IMR-90 (cell line): ENCODE results near the gene OR5AS1. TPM values are rescaled to one million over a fixed set of nuclear protein-coding genes. Genes with fewer than 3 reads are reported as not detected.

Experiments
- ATAC-seq: fragments of 200-7000 bp; cut with Tn5 transposase; 2 replicates; pipeline ENCODE4 v1.9.1; 2020; ENCODE audit warnings: low read depth, mild to moderate bottlenecking, moderate library complexity
- BruUV-seq: library from RNA; stranded (reverse); fragments of 400-500 nt; replicated peaks from 2 replicates; lab custom pipeline; 2021; lab: Mats Ljungman, UMichigan
- CTCF ChIA-PET: fragments of 300-600 bp; formaldehyde crosslinking; extraction: SDS; loops from one replicate; lab custom pipeline; 2021; ENCODE audit warnings: antibody characterized with exemption; lab: Yijun Ruan, JAX
- POLR2A ChIA-PET: fragments of 300-600 bp; sonication (Branson Sonifier 250); formaldehyde crosslinking; loops from one replicate; lab custom pipeline; 2022; ENCODE audit warnings: antibody characterized with exemption; ENCODE audit not compliant: unreplicated experiment; lab: Charles Lee
- DNase-seq: peaks from one replicate; pipeline ENCODE4 v3.0.0; 2013
- H2AFZ ChIP-seq: replicated peaks from 2 replicates; pipeline ENCODE3; 2013; ENCODE audit warnings: low read length, mild to moderate bottlenecking; ENCODE audit not compliant: poor library complexity
- H2AK5ac ChIP-seq: 2 replicates; pipeline ENCODE4 v1.6.1; 2013; ENCODE audit warnings: low read depth, low read length, inconsistent platforms
- H2AK9ac ChIP-seq: replicated peaks from 2 replicates; pipeline ENCODE3; 2013; ENCODE audit warnings: mild to moderate bottlenecking, low read depth, low read length, moderate library complexity; ENCODE audit not compliant: poor library complexity
- H2BK120ac ChIP-seq: 2 replicates; pipeline ENCODE4 v1.6.1; 2013; ENCODE audit warnings: low read depth, low read length, inconsistent platforms
- H2BK15ac ChIP-seq: 3 replicates; pipeline ENCODE4 v1.6.1; 2013; ENCODE audit warnings: low read depth, low read length, inconsistent platforms
- H2BK20ac ChIP-seq: 2 replicates; pipeline ENCODE4 v1.6.1; 2013; ENCODE audit warnings: low read depth, mild to moderate bottlenecking, inconsistent platforms, low read length, moderate library complexity
- H2BK5ac ChIP-seq: 2 replicates; pipeline ENCODE4 v1.6.1; 2013; ENCODE audit warnings: mild to moderate bottlenecking, low read depth, low read length, inconsistent platforms; ENCODE audit not compliant: poor library complexity, severe bottlenecking
- H3K14ac ChIP-seq: replicated peaks from 2 replicates; pipeline ENCODE4 v1.6.1; 2013; ENCODE audit warnings: low read depth, low read length, inconsistent platforms
- H3K18ac ChIP-seq: 2 replicates; pipeline ENCODE4 v1.6.1; 2013; ENCODE audit warnings: low read depth, low read length, control low read depth
- H3K23ac ChIP-seq: 2 replicates; pipeline ENCODE4 v1.6.1; 2013; ENCODE audit warnings: low read depth, low read length, inconsistent platforms
- H3K27ac ChIP-seq: 2 replicates; pipeline ENCODE4 v1.5.1; 2013; ENCODE audit warnings: mild to moderate bottlenecking, control low read depth, low read length; ENCODE audit not compliant: insufficient read depth
- H3K27me3 ChIP-seq: 2 replicates; pipeline ENCODE4 v1.6.1; 2013; ENCODE audit warnings: low read length; ENCODE audit not compliant: control insufficient read depth, insufficient read depth
- H3K36me3 ChIP-seq: 2 replicates; pipeline ENCODE4 v1.6.1; 2013; ENCODE audit warnings: low read length, mixed read lengths; ENCODE audit not compliant: control insufficient read depth, insufficient read depth
- H3K4ac ChIP-seq: 2 replicates; pipeline ENCODE4 v1.6.1; 2013; ENCODE audit warnings: low read depth, low read length, inconsistent platforms
- H3K4me1 ChIP-seq: 2 replicates; pipeline ENCODE4 v1.6.1; 2013; ENCODE audit warnings: low read length, mixed read lengths; ENCODE audit not compliant: control insufficient read depth, insufficient read depth
- H3K4me2 ChIP-seq: 2 replicates; pipeline ENCODE4 v1.6.1; 2013; ENCODE audit warnings: low read depth, mild to moderate bottlenecking, control low read depth, low read length, moderate library complexity
- H3K4me3 ChIP-seq: 2 replicates; pipeline ENCODE4 v1.5.1; 2013; ENCODE audit warnings: low read depth, mild to moderate bottlenecking, control low read depth, low read length, moderate library complexity; ENCODE audit not compliant: insufficient read depth
- H3K56ac ChIP-seq: 2 replicates; pipeline ENCODE4 v1.6.1; 2013; ENCODE audit warnings: low read length, inconsistent platforms; ENCODE audit not compliant: insufficient read depth; ENCODE audit errors: extremely low read depth
- H3K79me1 ChIP-seq, 2 experiments: 2 replicates each; pipeline ENCODE4 v1.6.1; 2013; ENCODE audit warnings: low read length in 2 of 2, inconsistent platforms in 1 of 2, low read depth in 1 of 2
- H3K9ac ChIP-seq: 2 replicates; pipeline ENCODE4 v1.6.1; 2013; ENCODE audit warnings: low read depth, low read length, control low read depth
- H3K9me1 ChIP-seq: 2 replicates; pipeline ENCODE4 v1.6.1; 2013; ENCODE audit warnings: low read length, inconsistent platforms; ENCODE audit not compliant: insufficient read depth
- H3K9me3 ChIP-seq: 2 replicates; pipeline ENCODE4 v1.6.1; 2013; ENCODE audit warnings: low read length; ENCODE audit not compliant: control insufficient read depth, insufficient read depth
- H4K20me1 ChIP-seq: 2 replicates; pipeline ENCODE4 v1.6.1; 2013; ENCODE audit warnings: low read length, inconsistent platforms; ENCODE audit not compliant: insufficient read depth
- H4K5ac ChIP-seq: 2 replicates; pipeline ENCODE4 v1.6.1; 2013; ENCODE audit warnings: mild to moderate bottlenecking, low read depth, low read length, control low read depth
- H4K8ac ChIP-seq, 2 experiments: 2 replicates each; pipeline ENCODE4 v1.6.1; 2013; ENCODE audit warnings: low read depth in 2 of 2, low read length in 2 of 2, control low read depth in 1 of 2, inconsistent platforms in 1 of 2
- H4K91ac ChIP-seq: 2 replicates; pipeline ENCODE4 v1.6.1; 2013; ENCODE audit warnings: low read depth, low read length, inconsistent platforms; ENCODE audit not compliant: insufficient read depth
- BHLHE40 ChIP-seq: fragments of 150-350 bp; IDR thresholded peaks from 2 replicates; pipeline ENCODE4 v1.6.1; 2016; ENCODE audit warnings: mild to moderate bottlenecking, low read depth, low read length
- CEBPB ChIP-seq: IDR thresholded peaks from 2 replicates; pipeline ENCODE4 v1.6.1; 2012; ENCODE audit warnings: low read depth, low read length, improper control_type of control experiment
- CHD1 ChIP-seq: IDR thresholded peaks from 2 replicates; pipeline ENCODE4 v1.6.1; 2012; ENCODE audit warnings: low read depth, low read length, improper control_type of control experiment
- CTCF ChIP-seq: conservative IDR thresholded peaks from 2 replicates; pipeline ENCODE4 v1.5.1; 2012; ENCODE audit warnings: mild to moderate bottlenecking, low read depth, low read length, improper control_type of control experiment
- ELK1 ChIP-seq: fragments of 150-350 bp; IDR thresholded peaks from 2 replicates; pipeline ENCODE4 v1.6.1; 2016; ENCODE audit warnings: low read depth, mild to moderate bottlenecking, low read length, moderate library complexity, borderline replicate concordance
- FOS ChIP-seq: fragments of 150-350 bp; IDR thresholded peaks from 2 replicates; pipeline ENCODE4 v1.6.1; 2016; ENCODE audit warnings: low read depth, low read length
- MAFK ChIP-seq: IDR thresholded peaks from 2 replicates; pipeline ENCODE4 v1.6.1; 2012; ENCODE audit warnings: low read depth, low read length, improper control_type of control experiment
- MAZ ChIP-seq: IDR thresholded peaks from 2 replicates; pipeline ENCODE4 v1.6.1; 2012; ENCODE audit warnings: low read depth, mild to moderate bottlenecking, low read length, improper control_type of control experiment, moderate library complexity, borderline replicate concordance
- MXI1 ChIP-seq: IDR thresholded peaks from 2 replicates; pipeline ENCODE4 v1.6.1; 2012; ENCODE audit warnings: low read depth, mild to moderate bottlenecking, low read length, moderate library complexity, borderline replicate concordance
- NFE2L2 ChIP-seq: fragments of 150-350 bp; IDR thresholded peaks from 2 replicates; pipeline ENCODE4 v1.6.1; 2016; ENCODE audit warnings: low read depth, mild to moderate bottlenecking, low read length
- POLR2A ChIP-seq: IDR thresholded peaks from 2 replicates; pipeline ENCODE4 v1.6.1; 2012; ENCODE audit warnings: mild to moderate bottlenecking, low read depth, low read length
- RAD21 ChIP-seq: IDR thresholded peaks from 2 replicates; pipeline ENCODE4 v1.6.1; 2012; ENCODE audit warnings: low read length, improper control_type of control experiment
- RCOR1 ChIP-seq: IDR thresholded peaks from 2 replicates; pipeline ENCODE4 v1.6.1; 2012; ENCODE audit warnings: mild to moderate bottlenecking, low read length, improper control_type of control experiment; ENCODE audit not compliant: insufficient replicate concordance
- RFX5 ChIP-seq: IDR thresholded peaks from 2 replicates; pipeline ENCODE4 v1.8.0; 2012; ENCODE audit warnings: low read depth, mild to moderate bottlenecking, low read length, moderate library complexity
- SMC3 ChIP-seq: fragments of 150-350 bp; IDR thresholded peaks from 2 replicates; pipeline ENCODE4 v1.6.1; 2016; ENCODE audit warnings: low read depth, mild to moderate bottlenecking, antibody characterized with exemption, low read length, moderate library complexity
- USF2 ChIP-seq: fragments of 150-350 bp; IDR thresholded peaks from 2 replicates; pipeline ENCODE4 v1.6.1; 2017; ENCODE audit warnings: mild to moderate bottlenecking, antibody characterized with exemption, low read length, low read depth
- WGBS, 2 experiments: methylation state at CpG; one replicate each; pipeline versions ENCODE4 v1.1.5 to v1.1.7; 2013; ENCODE audit warnings: missing lambda C conversion rate in 2 of 2; ENCODE audit not compliant: insufficient read length in 1 of 2; ENCODE audit errors: extremely low coverage in 2 of 2; 5-methylcytosine and 5-hydroxymethylcytosine counted together
- dilution Hi-C: fragments of 300-500 bp; cut with HindIII; formaldehyde crosslinking; loops from one replicate; pipeline ENCODE4 v1.14.3; 2018; ENCODE audit warnings: low sequenced_read_pairs; ENCODE audit not compliant: unreplicated experiment
- in situ Hi-C: fragments of 300-500 bp; cut with MboI; formaldehyde crosslinking; loops from 3 replicates; pipeline ENCODE4 v1.14.3; 2019; ENCODE audit warnings: low sequenced_read_pairs, inconsistent platforms, mixed read lengths
- intact Hi-C: fragments of 100-400 bp; cut with micrococcal nuclease; formaldehyde crosslinking; loops from 2 replicates; pipeline ENCODE4 v1.10.0; 2022
- polyA plus RNA-seq, 3 experiments: library from polyadenylated mRNA; depleted of rRNA; stranded (reverse); fragments of >200 nt; gene quantifications; 2 replicates each; pipeline ENCODE4 v1.2.3, GENCODE V29; 2012; ENCODE audit warnings: low replicate concordance in 1 of 3
- total RNA-seq: library from RNA; depleted of rRNA; stranded (reverse); fragments of >200 nt; gene quantifications from 2 replicates; pipeline ENCODE4 v1.2.3, GENCODE V29; 2012

OR5AS1 gene
- total and polyA plus RNA-seq, 2 of the 4 experiments (the other 2 are of a cell fraction): not detected

- no peak overlapping the region for H4K5ac ChIP-seq
- in situ Hi-C loops (no loop called here), intact Hi-C loops (no loop called here), dilution Hi-C loops (no loop called here)
- no peaks in the 10 kb centered on the region for H3K4me1 ChIP-seq
- H3K14ac ChIP-seq: no peak overlapping the region
- H3K27me3 ChIP-seq: no peaks in the 10 kb centered on the region
- no peaks in the 10 kb centered on the region for H4K20me1 ChIP-seq
- ChIA-PET CTCF (no interaction called here), POLR2A (no interaction called here)
- H2AK9ac ChIP-seq: no peak overlapping the region
- H4K91ac ChIP-seq: no peak overlapping the region
- no peak overlapping the region for H3K56ac ChIP-seq
- no peaks in the 10 kb centered on the region for H3K79me1 ChIP-seq
- no peaks in the 10 kb centered on the region for H3K36me3 ChIP-seq
- no peaks in the 10 kb centered on the region for H3K9me1 ChIP-seq
- BruUV-seq: no TSS peak
- H2BK20ac ChIP-seq: no peak overlapping the region
- H2BK15ac ChIP-seq: no peak overlapping the region
- DNase-seq: no peak
- ATAC-seq: no peak
- peaks cover 7% of the 10 kb centered on the region for H3K9me3 ChIP-seq
- H3K27ac ChIP-seq: no peak overlapping the region
- no peak overlapping the region for H3K23ac ChIP-seq
- H4K8ac ChIP-seq: no peak overlapping the region
- H2BK120ac ChIP-seq: no peak overlapping the region
- H2AK5ac ChIP-seq: no peak overlapping the region
- no CpG with 5 or more reads among the region's 2 CpGs for WGBS, 2 experiments
- no peak for TF ChIP-seq MAFK
- TF ChIP-seq RAD21: no peak
- no peak for TF ChIP-seq MXI1
- no peak for TF ChIP-seq FOS
- no peak for TF ChIP-seq CTCF
- no peak for TF ChIP-seq ELK1
- TF ChIP-seq RFX5: no peak
- TF ChIP-seq BHLHE40: no peak
- TF ChIP-seq CEBPB: no peak
- no peak for TF ChIP-seq MAZ
- no peak for TF ChIP-seq POLR2A
- TF ChIP-seq NFE2L2: no peak
- TF ChIP-seq USF2: no peak
- no peak for TF ChIP-seq SMC3
- TF ChIP-seq RCOR1: no peak
- no peak for TF ChIP-seq CHD1
- no peak overlapping the region for H2AFZ ChIP-seq
- no peak overlapping the region for H3K18ac ChIP-seq
- no peak overlapping the region for H3K4me2 ChIP-seq
- H3K9ac ChIP-seq: no peak overlapping the region
- H3K4me3 ChIP-seq: no peak overlapping the region
- H3K4ac ChIP-seq: no peak overlapping the region
- H2BK5ac ChIP-seq: no peak overlapping the region
Measured at GRCh38 chr11:56066980-56067379, 39.5 kb downstream of the OR5AS1 start.
